Measurements from ENCODE around the gene GDF10. TPM values are rescaled to one million over a fixed set of nuclear protein-coding genes. Genes with fewer than 3 reads are reported as not detected.

Gene GDF10
- total and polyA plus RNA-seq, 7 donors, result 0.03 to 0.58 (median 0.14) TPM; not detected in 2

GRCh38 chr10:47334466-47335295, 34.7 kb downstream of the GDF10 start:
- ATAC-seq (no peak), DNase-seq (peak in 1 of 2 donors; percentile 8)
- Histone ChIP-seq H3K27ac (no peak overlapping the region), H3K9me3 (no peaks in the 10 kb centered on the region), H3K4me3 (no peak overlapping the region), H3K4me1 (no peaks in the 10 kb centered on the region), H3K36me3 (ENCODE audit: insufficient read depth in 1 of 2, low read depth in 1 of 2) (no peaks in the 10 kb centered on the region), H3K27me3 (ENCODE audit: insufficient read depth in 3 of 3, low read length in 2 of 3) (peaks cover 0 to 3% (median 0%) of the 10 kb centered on the region in 3 donors)
- intact Hi-C loops (cut with DNase I), result no loop called here
- TF ChIP-seq CTCF (IDR thresholded peaks at IDR 0.05), result no peak
- 63 to 69% (median 66%) methylated on average over 8 of the region's 8 CpGs for WGBS, 3 donors

- peaks cover 0 to 3% (median 2%) of the 10 kb centered on the region in 3 donors for H3K27me3 ChIP-seq (ENCODE audit: insufficient read depth in 3 of 3, low read length in 2 of 3)
- H3K27ac ChIP-seq, result no peak overlapping the region
- 85 to 96% (median 86%) methylated on average over 5 of the region's 5 CpGs for WGBS, 3 donors
- intact Hi-C loops (cut with DNase I), result no loop called here
- DNase-seq, result no peak
- no peaks in the 10 kb centered on the region for H3K36me3 ChIP-seq (ENCODE audit: insufficient read depth in 1 of 2, low read depth in 1 of 2)
- no peaks in the 10 kb centered on the region for H3K9me3 ChIP-seq
- TF ChIP-seq CTCF (IDR thresholded peaks at IDR 0.05), result no peak
- no peaks in the 10 kb centered on the region for H3K4me1 ChIP-seq
- no peak overlapping the region for H3K4me3 ChIP-seq
- no peak for ATAC-seq
These were observed 35.9 kb downstream of the GDF10 start for GRCh38 chr10:47335906-47336305.

GRCh38 chr10:47336387-47337134, 36.6 kb downstream of the GDF10 start:
- H3K27me3 ChIP-seq (ENCODE audit: insufficient read depth in 3 of 3, low read length in 2 of 3), result peaks cover 0 to 3% (median 2%) of the 10 kb centered on the region in 3 donors
- TF ChIP-seq CTCF (IDR thresholded peaks at IDR 0.05), result no peak
- WGBS, 3 donors, result 69 to 76% (median 72%) methylated on average over 15 of the region's 15 CpGs
- H3K27ac ChIP-seq, result no peak overlapping the region
- intact Hi-C loops (cut with DNase I), result no loop called here
- no peak for ATAC-seq
- no peak overlapping the region for H3K4me3 ChIP-seq
- H3K36me3 ChIP-seq (ENCODE audit: insufficient read depth in 1 of 2, low read depth in 1 of 2), result no peaks in the 10 kb centered on the region
- no peaks in the 10 kb centered on the region for H3K4me1 ChIP-seq
- peak in 1 of 2 donors; percentile 17 for DNase-seq
- H3K9me3 ChIP-seq, result no peaks in the 10 kb centered on the region

GRCh38 chr10:47337310-47337709, 37.3 kb downstream of the GDF10 start:
- H3K36me3 ChIP-seq (ENCODE audit: insufficient read depth in 1 of 2, low read depth in 1 of 2), result no peaks in the 10 kb centered on the region
- DNase-seq (no peak), ATAC-seq (no peak)
- H3K4me1 ChIP-seq, result no peaks in the 10 kb centered on the region
- peaks cover 0 to 3% (median 2%) of the 10 kb centered on the region in 3 donors for H3K27me3 ChIP-seq (ENCODE audit: insufficient read depth in 3 of 3, low read length in 2 of 3)
- TF ChIP-seq CTCF (IDR thresholded peaks at IDR 0.05), result no peak
- no peak overlapping the region for H3K27ac ChIP-seq
- intact Hi-C loops (cut with DNase I), result no loop called here
- no peak overlapping the region for H3K4me3 ChIP-seq
- no peaks in the 10 kb centered on the region for H3K9me3 ChIP-seq
- 71 to 81% (median 73%) methylated on average over 4 of the region's 4 CpGs for WGBS, 3 donors
